ENCODE results near the gene ADGRB3.

Gene ADGRB3

DNA sequence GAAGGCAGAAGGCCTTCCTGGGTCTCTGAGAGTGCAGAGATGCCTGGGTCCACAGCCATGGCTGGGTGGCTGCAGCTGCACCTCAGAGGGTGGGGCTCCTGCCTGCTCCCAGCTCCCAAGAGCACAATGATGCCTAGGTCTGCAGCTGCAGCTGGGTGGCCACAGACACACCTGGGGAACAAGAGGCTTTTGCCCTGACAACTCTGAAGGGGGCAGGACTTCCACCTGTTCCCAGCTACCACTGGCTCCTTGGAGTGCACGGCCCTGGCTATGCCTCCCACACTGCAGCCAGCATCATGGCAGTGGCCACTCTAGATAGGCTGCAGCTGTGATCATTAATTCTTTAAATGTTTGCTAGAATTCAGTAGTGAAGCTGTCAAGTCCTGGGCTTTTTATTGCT is 511.3 kb downstream of the ADGRB3 start:
- no peak for DNase-seq

DNA sequence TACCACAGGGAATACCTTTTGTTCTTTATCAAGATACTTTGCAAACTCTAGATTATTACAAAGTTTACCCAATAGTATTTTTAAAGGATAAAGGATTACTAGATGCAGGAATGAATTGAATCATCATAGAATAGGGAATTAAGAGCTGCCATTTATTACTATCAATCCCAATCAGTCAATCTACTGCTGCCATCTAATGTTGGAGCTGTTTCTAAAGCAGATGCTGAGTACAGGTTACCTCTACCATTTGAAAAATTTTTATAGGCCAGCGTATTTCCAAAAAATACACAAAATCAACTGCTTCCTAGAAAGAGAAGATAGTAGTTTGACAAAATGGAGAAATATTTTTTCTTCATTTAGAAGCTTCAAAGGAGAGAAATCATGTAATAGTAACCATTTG is 520.4 kb downstream of the ADGRB3 start:
- DNase-seq = no peak

DNA sequence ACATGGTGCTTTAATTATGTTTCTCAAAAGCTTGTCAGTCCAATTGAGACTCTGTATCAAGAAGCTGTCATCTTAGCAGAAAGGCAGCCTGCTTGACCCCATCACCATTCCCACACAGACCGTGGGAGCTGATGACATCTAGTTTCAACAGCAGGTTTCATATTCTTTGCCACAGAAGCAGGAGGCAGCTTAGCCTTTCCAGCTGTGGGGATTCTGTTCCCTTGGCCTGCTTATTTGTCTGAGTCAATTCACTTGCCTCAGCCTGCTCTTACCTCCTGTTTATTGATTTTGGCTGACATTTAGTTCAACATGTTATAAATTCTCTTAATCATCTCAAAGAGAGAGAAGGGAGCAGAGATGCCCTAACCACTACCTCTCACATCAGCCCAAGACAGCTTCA is 527.7 kb downstream of the ADGRB3 start:
- DNase-seq = no peak

GRCh38 chr6:69164564-69165229 is 529.6 kb downstream of the ADGRB3 start:
- no peak for DNase-seq

DNA sequence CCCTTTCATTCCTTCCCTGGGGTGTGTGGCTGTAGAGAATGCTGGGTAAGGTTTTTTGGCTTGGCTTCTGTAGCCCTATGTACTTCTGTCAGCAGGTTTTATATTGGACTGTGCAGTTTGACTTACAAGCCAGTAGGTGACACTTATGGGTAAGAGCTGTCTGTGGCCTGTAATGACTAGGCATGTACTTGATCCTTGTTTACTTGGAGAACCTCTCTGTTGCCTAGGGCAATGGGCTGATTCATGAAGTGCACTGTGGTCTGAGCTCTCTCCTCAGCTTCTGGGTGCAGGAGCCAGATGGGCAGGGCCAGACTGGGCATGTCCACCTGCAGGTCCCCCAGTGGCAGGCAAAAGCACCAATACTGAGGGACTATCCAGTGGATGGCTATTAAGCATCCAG is 544.6 kb downstream of the ADGRB3 start:
- no peak for DNase-seq

- DNase-seq = no peak
Measured at GRCh38 chr6:69180361-69181067, 545.4 kb downstream of the ADGRB3 start.

DNA sequence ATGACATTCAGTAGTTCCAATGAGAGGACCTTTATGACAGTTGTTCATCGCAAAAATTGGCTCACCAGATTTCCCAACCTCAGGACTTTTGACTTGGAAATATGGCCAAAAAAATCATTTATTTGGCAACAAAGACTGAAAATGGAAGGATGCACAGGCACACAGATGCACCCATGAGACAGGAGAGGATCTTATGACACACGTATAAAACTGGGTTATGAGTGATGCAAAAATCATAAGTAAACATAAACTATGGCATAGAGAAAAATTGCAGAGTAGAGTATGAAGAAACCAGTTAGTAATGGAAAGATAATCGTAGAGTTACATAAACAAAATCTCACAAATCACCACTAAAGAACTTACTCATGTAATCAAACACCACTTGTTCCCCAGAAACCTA is 546.9 kb downstream of the ADGRB3 start:
- DNase-seq = no peak

DNA sequence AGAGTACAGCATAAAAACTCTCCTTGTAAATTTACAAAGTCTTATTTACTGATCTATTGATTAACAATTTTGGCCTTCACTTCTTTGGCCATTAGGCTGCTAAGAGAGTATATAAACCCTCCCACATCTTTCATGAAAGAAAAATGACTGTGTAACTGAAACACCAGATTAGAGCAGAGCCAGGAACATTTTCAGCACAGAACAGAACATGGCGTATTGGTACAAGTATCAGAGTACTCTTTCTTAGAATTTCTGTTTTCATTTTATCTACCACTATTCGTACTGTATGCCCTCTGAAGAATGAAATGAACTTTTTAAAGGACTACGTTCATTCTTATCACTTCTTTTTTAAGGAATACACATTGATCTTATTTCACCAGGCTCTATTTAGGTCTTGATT is 550.2 kb downstream of the ADGRB3 start:
- no peak for DNase-seq

- DNase-seq = no peak
Measured at GRCh38 chr6:69202768-69203167, 567.7 kb downstream of the ADGRB3 start.

DNA sequence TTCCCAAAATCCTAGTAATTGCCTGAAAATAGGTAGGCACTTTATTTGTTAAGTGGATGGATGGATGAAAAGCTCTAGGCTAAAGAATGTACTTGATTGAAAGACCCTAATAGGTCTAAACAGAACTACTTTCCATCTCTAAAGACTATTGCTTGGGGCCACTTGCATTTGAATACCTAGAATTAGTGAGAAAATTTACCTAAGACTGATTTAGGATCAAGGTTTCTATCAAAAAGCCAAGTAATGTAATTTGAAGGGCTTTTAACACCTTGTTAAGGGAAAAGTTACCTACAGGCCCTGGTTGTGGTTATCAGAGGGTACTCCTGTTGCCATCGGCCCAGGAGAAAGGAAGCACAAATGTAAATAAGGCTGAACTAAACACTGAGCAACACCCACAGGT is 581.0 kb downstream of the ADGRB3 start:
- no peak for DNase-seq

- DNase-seq = no peak
Measured at GRCh38 chr6:69217343-69217742, 582.3 kb downstream of the ADGRB3 start.

DNA sequence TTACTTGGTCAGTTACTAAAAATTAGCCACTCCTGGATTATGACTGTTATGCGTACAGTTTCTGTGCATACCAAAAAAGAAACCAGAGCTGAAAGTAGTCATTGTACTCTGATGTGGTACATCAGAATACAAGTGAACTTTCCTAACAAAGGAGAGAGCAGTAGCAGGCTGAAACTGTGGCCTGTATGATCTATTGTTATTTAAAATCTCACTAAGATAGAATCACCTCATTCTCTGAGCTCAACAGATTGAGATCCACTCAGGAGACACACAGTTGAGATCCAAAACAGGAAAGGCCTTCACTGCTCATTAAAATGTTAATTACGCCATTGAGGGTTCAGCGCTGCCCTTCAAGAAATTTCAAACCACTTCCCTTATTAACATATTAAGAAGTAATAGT is 585.3 kb downstream of the ADGRB3 start:
- DNase-seq = no peak

GRCh38 chr6:69232008-69232407 is 596.9 kb downstream of the ADGRB3 start:
- no peak for DNase-seq

DNA sequence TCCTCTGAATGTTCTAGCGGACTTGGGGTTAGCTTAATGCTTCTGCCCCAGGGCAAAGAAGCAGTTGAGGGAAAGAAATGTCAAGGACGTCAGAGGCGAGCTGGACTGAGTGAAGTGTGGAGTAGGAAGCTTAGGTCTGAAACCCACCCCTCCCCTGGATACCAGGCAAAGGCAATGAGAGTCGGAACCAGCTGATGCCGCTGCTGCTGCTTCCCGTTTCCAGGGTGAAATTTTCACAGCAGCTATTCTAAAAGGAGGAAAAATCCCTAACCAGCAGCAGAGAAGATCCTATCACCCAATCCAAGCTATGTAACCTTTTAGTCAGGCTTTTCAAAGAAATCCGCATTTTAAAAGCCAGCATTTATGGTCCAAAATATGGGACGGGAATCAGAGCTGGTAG is 597.4 kb downstream of the ADGRB3 start:
- DNase-seq = no peak

GRCh38 chr6:69232911-69233448 is 597.9 kb downstream of the ADGRB3 start:
- peak; percentile 63 for DNase-seq

GRCh38 chr6:69238067-69238466 is 603.0 kb downstream of the ADGRB3 start:
- no peak for DNase-seq

DNA sequence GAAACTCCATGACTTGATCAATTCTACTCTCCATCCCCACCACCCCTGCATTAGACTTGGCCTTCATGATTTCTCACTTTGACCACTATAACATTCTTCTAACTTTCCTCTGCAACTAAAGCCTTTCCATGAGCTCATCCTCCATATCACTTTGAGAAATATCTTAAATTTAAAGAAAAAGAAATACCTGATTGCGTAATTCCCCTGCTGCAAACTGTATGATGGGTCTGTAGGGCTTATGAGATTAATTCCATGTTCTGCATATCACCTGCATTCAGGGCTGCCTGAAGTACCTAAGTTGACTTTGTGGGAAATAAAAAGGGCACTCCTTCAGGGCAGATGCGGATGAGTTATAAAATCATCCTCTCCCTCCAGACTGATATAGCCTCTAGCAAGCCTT is 611.9 kb downstream of the ADGRB3 start:
- no peak for DNase-seq

- no peak for DNase-seq
Measured at GRCh38 chr6:69261010-69261409, 625.9 kb downstream of the ADGRB3 start.

DNA sequence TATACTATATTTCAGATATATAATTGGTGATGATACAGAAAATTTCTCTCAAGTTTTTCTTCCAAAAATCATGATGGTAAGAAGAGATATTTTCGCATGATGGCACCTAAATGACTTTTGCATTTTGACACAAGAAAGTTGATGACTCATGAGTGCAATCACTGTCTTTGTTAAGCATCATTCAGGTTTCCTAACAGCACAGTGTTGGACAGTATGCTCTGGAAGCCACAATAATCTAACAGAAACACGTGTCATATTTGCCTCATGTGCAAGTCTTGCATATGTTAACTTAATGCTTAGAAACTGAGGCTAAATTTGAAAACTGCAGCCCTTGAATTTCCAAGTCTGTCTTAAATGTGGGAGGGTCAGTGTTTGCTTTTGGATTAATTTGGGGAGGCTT is 628.2 kb downstream of the ADGRB3 start:
- no peak for DNase-seq

- DNase-seq = no peak
Measured at GRCh38 chr6:69265090-69265489, 630.0 kb downstream of the ADGRB3 start.

DNA sequence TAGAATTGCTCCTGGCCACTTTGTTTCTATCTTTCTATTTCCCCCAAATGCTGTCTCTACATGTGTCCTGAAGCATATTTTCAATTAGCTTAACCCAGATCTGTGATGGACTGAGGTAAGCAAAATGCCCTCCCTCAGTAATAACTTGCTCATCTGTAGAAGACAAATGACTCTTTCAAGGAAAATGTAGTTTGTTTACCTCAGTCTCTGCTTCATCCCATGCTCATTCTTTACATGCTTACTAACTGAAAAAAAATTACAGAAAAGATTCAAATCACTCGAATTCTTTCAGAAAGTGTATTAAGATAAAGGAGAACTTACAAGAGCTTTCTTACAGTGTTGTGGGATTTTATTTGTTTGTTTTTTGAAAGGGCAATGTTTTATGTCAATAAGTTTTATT is 630.6 kb downstream of the ADGRB3 start:
- DNase-seq = no peak

DNA sequence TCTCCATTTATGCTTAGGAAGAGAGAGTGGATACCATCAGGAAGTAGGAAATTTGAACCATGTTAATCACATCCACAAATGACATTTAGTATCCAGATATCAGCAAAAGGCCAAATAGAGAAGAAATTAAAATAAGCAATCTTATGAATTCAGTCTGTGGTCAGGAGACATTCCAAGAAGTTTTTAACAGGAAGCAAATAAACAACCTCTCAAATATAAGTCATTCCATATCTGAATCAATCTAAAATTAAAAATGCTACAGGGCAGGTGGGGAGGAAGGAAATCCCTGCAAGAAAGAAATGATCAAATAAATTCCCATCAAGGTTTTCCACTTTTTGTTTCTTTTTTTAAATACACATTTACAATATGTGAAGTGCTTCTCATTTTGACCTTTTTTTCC is 641.1 kb downstream of the ADGRB3 start:
- no peak for DNase-seq

DNA sequence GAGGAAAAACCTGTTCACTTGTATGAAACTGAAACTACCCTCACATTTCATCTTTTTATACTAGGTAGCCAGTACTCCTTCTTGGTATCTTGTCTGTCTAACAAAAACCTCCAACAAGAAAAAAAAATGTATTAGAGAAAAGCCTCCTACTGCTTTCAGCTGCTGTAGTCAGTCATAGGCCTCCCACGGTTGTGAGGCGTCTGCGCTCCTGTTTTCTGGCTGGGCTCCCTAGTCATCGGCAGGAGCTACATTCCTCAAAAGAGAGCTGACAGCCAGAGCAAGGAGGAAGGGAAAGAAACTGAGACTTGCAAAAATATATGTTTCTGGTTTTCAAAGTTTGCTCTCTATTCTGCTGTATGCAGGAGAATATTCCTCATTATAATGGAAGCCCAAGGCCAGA is 644.7 kb downstream of the ADGRB3 start:
- no peak for DNase-seq

GRCh38 chr6:69280858-69281257 is 645.8 kb downstream of the ADGRB3 start:
- DNase-seq = no peak
